Measurements from ENCODE around the gene DPF1.

DNA sequence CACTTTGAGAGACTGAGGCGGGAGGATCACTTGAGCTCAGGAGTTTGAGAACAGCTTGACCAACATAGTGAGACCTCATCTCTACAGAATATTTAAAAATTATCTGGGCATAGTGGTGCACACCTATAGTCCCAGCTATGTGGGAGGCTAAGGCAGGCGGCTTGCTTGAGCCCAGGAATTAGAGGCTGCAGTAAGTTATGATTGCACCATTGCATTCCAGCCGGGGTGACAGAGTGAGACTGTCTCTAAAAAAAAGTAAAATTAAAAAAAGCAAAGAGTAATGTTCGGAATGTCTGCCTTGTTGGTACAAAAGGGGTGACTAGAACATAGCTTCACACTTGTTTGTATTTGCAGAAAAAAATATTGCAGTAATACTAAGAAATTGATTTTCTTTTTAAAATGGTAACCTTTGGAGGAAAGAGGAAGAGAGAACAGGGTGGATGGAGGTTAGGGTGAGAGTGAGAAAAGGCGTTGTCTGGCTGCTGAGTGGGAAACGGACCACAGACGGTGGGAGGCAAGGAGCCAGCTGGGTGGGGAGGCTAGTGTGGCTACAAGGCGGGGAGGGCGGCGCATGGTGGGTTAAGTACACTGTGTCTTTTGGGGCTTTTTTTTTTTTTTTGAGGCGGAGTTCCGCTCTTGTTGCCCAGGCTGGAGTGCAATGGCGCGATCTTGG, 21.9 kb upstream of the DPF1 start:
- TF ChIP-seq CTCF (IDR thresholded peaks at IDR 0.05; ENCODE audit: low read depth, low read length) (no peak), EZH2phosphoT487 (IDR thresholded peaks at IDR 0.05; ENCODE audit: low read depth) (no peak)
